GM12892 (cell line): ENCODE measurements around the gene SCGB3A1.

ENCODE experiments used
- DNase-seq: peaks from one replicate; pipeline ENCODE4 v3.0.0; 2011; ENCODE audit not compliant: insufficient read length
- FAIRE-seq: peaks from 2 replicates; lab custom pipeline; 2011; peaks lifted over from hg19 to GRCh38; lab: Jason Lieb, UNC
- POLR2A ChIP-seq: IDR thresholded peaks from 2 replicates; pipeline ENCODE4 v1.6.1; 2011; ENCODE audit warnings: low read depth, low read length, control low read depth
- POLR2AphosphoS5 ChIP-seq: IDR thresholded peaks from 2 replicates; pipeline ENCODE4 v1.6.1; 2011; ENCODE audit warnings: low read depth, low read length, control low read depth
- TAF1 ChIP-seq: IDR thresholded peaks from 2 replicates; pipeline ENCODE4 v1.6.1; 2011; ENCODE audit warnings: low read depth, mild to moderate bottlenecking, control low read depth, low read length, borderline replicate concordance

Gene SCGB3A1

GRCh38 chr5:180609386-180609785, 18.1 kb upstream of the SCGB3A1 start:
- DNase-seq = no peak
- no peak for FAIRE-seq
- TF ChIP-seq POLR2AphosphoS5 (no peak), TAF1 (no peak), POLR2A (no peak)

GRCh38 chr5:180608572-180609310, 17.4 kb upstream of the SCGB3A1 start:
- DNase-seq (no peak), FAIRE-seq (no peak)
- TF ChIP-seq POLR2A (no peak), TAF1 (no peak), POLR2AphosphoS5 (no peak)

- TF ChIP-seq POLR2AphosphoS5 (no peak), TAF1 (no peak), POLR2A (no peak)
- DNase-seq (no peak), FAIRE-seq (no peak)
These were observed 16.7 kb upstream of the SCGB3A1 start for GRCh38 chr5:180607861-180608571.

- no peak for TF ChIP-seq POLR2A
- TF ChIP-seq POLR2AphosphoS5 = no peak
- no peak for TF ChIP-seq TAF1
- DNase-seq (no peak), FAIRE-seq (no peak)
These were observed 15.0 kb upstream of the SCGB3A1 start for GRCh38 chr5:180606215-180606785.

GRCh38 chr5:180605554-180606214, 14.4 kb upstream of the SCGB3A1 start:
- FAIRE-seq (peak; percentile 77), DNase-seq (peak; percentile 63)
- TF ChIP-seq POLR2AphosphoS5 (no peak), POLR2A (no peak)

GRCh38 chr5:180604271-180604670, 13.0 kb upstream of the SCGB3A1 start:
- DNase-seq (peak; percentile 16), FAIRE-seq (no peak)
- TF ChIP-seq POLR2A = no peak
- TF ChIP-seq POLR2AphosphoS5 = no peak
- no peak for TF ChIP-seq TAF1

GRCh38 chr5:180603076-180603594, 11.8 kb upstream of the SCGB3A1 start:
- FAIRE-seq (no peak), DNase-seq (no peak)
- TF ChIP-seq TAF1 = no peak
- TF ChIP-seq POLR2A = no peak
- TF ChIP-seq POLR2AphosphoS5 = no peak

GRCh38 chr5:180602481-180603075, 11.3 kb upstream of the SCGB3A1 start:
- TF ChIP-seq POLR2AphosphoS5 = no peak
- DNase-seq (peak; percentile 17), FAIRE-seq (no peak)

- TF ChIP-seq POLR2A (no peak), POLR2AphosphoS5 (no peak)
- DNase-seq (peak; percentile 20), FAIRE-seq (no peak)
These were observed 10.5 kb upstream of the SCGB3A1 start for GRCh38 chr5:180601591-180602480.

- no peak for DNase-seq
- FAIRE-seq = no peak
- no peak for TF ChIP-seq POLR2A
- no peak for TF ChIP-seq TAF1
- TF ChIP-seq POLR2AphosphoS5 = no peak
These were observed 9.3 kb upstream of the SCGB3A1 start for GRCh38 chr5:180600554-180601041.
